ENCODE results near the gene TAF6.

GRCh38 chr7:100109521-100110163 lies 9.5 kb downstream of the TAF6 start:
- no peak for TF ChIP-seq CTCF (IDR thresholded peaks at IDR 0.05)
- no peak for TF ChIP-seq POLR2A (IDR thresholded peaks at IDR 0.05)

All from Peyer's patch (tissue), 4 donors.